GM19438 (cell line): ENCODE measurements around the gene MPL.

ENCODE experiments used
- ATAC-seq: cut with Tn5 transposase; IDR thresholded peaks from one replicate; pipeline ENCODE4 v1.9.1; 2021; ENCODE audit warnings: low read depth; ENCODE audit not compliant: unreplicated experiment

The MPL gene

DNA sequence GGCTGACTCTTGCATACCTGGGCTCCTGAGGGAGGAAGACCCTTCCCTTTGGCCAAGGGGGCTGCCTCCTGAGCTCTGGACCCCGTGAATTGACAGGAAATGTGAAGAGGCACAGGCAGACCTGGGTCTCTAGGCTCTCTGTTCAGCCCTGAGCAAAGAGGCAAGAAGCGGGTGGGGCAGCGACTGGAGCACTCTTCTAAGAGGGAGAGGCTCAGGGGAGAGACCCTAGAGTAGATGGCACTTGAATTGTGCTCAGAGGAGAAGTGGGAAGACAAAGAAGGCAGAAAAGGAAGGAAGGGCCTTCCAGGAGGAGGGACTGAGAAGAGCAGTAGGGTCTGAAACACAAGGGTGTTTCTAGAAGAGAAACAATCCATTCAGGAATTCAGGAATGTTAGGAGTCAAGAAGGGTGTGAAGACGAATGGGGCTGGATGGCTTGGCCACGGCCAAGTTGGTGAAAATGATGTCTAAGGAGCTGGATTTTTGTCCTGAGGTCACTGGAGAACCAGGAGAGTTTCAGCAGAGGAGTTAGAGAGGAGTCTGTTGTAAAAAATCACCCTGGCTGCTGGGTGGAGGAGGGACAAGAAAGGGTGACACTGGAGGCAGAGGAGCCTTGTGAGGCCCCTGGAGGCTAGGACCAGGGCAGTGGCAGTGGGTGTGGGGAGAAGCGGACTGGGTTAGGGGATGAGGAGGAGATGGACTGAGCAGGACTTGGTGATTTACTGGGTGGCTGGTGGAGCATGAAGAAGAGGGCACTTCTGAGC, 31.5 kb upstream of the MPL start:
- no peak for ATAC-seq

DNA sequence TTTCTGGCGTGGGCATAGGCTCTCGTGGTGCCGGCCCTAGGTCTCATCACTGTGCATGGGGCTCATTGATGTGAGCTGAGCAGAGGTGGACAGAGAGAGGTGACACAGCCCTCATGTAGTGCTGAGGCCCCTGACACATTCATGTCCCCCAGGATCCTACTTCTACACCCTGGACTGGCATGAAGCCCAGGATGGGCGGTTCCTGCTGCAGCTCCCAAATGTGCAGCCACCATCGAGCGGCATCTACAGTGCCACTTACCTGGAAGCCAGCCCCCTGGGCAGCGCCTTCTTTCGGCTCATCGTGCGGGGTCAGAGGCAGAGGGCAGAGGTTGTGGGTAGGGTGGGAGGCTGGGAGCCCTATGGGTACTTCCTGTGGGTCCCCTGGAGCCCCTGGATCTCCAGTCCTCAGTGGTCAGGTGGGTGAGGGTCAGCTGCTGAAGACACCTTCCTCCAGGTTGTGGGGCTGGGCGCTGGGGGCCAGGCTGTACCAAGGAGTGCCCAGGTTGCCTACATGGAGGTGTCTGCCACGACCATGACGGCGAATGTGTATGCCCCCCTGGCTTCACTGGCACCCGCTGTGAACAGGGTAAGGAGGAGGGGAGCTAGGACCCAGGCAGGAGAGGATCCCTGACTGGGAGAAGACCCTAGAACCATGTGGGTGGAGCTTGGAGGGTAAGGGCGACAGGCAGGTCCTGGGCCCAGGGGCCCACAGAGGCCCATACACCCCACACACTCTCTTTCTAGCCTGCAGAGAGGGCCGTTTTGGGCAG, 30.7 kb upstream of the MPL start:
- no peak for ATAC-seq

DNA sequence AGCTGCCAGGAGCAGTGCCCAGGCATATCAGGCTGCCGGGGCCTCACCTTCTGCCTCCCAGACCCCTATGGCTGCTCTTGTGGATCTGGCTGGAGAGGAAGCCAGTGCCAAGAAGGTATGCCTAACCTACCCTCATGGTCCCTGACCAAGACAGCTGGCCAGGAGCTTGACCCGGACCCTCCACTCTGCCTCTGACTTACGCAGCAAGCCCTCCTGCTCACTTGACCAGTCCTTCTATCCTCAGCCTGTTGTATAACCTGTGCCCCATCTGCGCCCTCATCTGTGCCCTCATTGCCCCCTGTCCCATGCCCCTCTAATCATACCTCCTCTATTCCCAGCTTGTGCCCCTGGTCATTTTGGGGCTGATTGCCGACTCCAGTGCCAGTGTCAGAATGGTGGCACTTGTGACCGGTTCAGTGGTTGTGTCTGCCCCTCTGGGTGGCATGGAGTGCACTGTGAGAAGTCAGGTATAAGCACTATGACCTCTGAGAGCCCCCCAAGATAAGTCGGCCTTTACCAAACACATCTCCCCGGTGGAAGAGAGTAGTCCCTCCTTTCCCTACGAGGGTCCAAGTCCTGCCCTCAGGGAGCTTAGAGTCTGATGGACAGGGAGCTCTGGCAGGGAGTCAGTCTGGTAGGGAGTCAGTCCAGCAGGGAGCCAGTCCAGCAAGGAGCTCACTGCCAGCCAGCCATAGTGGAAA, 30.0 kb upstream of the MPL start:
- no peak for ATAC-seq

- ATAC-seq = no peak
Measured at GRCh38 chr1:43308635-43309404, 28.8 kb upstream of the MPL start.

DNA sequence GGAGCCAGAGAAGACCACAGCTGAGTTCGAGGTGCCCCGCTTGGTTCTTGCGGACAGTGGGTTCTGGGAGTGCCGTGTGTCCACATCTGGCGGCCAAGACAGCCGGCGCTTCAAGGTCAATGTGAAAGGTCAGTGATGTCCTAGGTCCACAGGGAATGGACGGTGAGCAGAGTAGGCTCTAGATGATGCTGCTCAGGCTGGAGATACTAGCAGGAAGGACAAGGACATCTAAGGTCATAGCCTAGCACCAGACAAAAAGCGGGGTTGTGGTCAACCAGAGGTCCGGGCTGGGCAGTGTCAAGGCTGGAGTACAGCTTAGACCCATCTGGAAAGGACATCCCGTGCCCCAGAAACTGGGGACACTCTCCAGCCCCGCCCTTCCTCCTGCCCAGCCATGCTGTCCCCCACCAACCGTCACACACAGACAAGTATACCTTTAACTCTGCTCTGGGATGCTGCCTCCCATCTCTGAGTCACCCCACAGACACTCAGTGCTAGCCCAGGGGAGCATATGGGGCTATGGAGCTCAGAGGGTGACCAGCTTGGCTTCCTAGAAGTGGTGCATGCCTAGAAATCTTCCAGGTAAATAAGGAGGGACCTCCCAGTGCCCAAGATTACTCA, 28.1 kb upstream of the MPL start:
- ATAC-seq = no peak

GRCh38 chr1:43311521-43311920, 26.1 kb upstream of the MPL start:
- ATAC-seq = no peak

DNA sequence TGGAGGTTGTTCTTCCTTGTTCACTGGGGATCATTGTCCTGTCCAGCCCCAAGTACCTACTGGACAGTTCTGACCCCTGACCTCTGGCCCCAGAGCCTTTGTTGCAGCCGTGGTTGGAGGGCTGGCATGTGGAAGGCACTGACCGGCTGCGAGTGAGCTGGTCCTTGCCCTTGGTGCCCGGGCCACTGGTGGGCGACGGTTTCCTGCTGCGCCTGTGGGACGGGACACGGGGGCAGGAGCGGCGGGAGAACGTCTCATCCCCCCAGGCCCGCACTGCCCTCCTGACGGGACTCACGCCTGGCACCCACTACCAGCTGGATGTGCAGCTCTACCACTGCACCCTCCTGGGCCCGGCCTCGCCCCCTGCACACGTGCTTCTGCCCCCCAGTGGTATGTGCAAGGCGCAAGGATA, 25.4 kb upstream of the MPL start:
- ATAC-seq = no peak

- no peak for ATAC-seq
Measured at GRCh38 chr1:43312663-43313515, 24.7 kb upstream of the MPL start.

- no peak for ATAC-seq
Measured at GRCh38 chr1:43313771-43314170, 23.8 kb upstream of the MPL start.

DNA sequence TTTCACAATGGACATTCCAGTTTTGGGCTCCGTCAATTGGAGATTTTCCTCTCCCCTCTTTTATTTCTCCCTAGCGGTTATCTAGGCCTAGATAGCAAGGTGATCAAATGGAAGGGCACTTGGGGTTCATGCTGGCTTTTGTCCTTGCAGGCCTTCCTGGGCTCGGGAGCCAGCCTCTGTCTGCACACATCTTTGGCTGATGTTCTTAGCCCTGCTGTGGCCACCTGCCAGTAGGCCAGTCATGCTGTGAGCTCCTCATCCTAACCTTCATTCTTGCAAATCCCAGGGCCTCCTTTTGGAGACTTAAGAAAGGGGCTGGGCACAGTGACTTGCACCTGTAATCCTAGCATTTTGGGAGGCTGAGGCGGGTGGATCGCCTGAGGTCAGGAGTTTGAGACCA, 23.4 kb upstream of the MPL start:
- ATAC-seq = no peak

DNA sequence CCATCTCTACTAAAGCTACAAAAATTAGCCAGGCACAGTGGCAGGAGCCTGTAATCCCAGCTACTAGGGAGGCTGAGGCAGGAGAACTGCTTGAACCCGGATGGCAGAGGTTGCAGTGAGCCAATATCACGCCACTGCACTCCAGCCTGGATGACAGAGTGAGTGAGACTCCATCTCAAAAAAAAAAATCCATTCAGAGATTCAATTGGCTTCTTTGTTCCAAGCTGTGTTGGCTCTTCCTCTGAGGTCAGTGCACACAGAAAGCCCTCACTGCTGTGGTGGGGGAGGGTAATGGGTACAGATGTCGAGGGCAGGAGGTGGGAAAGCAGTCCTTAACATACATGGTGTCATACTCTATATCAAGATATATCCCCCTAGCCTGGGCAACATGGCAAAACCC, 22.1 kb upstream of the MPL start:
- ATAC-seq = no peak

DNA sequence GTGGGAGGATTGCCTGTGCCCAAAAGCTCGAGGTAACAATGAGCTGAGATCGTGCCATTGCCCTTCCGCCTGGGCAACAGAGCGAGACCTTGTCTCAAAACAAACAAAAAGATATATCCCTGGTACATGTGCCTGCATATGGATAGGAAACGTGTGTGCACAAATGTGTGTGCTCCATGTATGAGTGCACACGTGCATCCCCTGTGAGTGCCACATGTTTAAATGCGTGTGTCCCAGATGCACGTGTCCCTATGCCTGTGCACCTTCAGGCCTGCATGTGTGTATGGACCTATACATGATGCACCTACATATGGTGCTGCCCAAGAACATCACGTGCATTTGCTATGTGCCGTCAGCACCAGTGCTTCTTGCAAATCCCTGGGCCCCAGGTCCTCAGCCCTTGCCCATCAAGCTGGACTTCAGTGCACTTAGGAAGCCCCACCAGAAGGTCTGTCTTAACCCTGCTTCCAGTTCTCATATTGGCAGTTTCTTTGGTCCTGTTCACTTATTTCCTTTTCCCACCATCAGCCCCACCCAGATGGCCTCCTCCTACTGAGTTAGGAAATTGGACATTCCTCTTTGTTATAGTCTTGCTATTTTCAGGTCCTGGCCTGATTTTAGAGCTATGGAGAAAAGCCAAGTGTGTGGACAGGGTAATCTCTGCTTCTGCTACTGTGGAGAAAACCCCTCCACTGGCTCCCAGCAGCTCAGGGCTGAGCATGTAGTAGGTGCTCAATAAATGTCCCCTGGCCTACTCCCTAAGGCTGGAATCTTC, 21.5 kb upstream of the MPL start:
- no peak for ATAC-seq

DNA sequence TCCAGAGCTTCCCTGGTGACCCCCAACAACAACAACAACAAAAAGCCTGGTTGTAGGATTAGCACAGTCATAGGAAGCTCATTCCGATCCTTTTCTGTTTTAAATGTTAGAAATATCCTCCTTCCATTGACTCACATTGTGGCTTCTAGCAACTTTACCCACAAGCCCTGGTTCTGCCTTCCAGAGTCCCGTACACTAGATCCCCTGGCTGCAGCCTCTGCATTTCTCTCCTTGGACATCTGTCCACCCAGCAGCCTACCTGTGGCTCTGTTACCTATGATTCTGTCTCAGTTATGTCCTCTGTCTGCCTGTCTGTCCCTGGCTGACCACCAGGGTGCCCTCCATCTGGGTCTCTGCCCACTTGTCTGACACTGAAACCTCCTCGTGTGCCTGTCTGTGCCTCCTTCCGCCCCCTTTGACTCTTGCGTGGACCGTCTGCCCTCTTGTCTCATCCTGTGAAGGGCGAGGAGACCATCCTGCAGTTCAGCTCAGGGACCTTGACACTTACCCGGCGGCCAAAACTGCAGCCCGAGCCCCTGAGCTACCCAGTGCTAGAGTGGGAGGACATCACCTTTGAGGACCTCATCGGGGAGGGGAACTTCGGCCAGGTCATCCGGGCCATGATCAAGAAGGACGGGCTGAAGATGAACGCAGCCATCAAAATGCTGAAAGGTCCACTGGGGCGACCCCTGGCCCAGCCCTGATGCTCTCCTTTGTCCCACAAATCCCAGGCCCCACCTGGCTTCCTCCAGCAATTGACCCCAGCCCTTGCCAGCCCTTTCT, 20.7 kb upstream of the MPL start:
- no peak for ATAC-seq

- ATAC-seq = no peak
Measured at GRCh38 chr1:43317817-43318471, 19.7 kb upstream of the MPL start.

DNA sequence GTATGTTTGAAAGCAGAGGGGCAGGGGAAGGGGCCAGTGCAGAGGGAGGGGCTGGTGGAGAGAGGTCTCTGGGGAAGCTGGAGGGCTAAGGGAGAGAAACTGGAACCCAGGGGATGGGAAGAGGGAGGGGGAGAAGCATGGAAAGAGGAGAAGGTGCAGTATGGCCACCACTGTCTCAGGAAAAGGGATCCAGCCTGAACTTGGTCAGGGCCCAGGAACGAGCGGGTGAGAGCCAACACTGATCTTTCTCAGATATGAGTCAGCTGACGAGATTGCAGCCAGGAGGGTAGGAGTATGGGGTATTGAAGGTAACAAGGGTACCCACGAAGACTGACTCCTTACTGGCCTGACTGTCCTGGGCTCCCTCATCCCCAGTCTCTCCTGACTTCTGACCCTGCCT, 18.8 kb upstream of the MPL start:
- no peak for ATAC-seq

DNA sequence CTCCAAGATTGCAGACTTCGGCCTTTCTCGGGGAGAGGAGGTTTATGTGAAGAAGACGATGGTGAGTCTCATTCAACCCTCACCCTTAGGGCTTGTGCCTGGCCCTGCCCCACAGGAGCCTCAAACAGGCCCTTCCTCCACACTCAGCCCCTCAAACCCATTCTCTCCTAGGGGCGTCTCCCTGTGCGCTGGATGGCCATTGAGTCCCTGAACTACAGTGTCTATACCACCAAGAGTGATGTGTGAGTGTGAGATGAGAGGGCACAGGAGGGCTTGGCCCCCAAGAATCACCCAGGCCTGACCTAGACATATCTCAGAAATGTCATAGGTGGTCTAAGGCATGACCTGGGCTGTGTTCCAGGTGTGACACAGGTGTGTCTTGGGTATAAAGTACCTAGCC, 18.3 kb upstream of the MPL start:
- no peak for ATAC-seq

DNA sequence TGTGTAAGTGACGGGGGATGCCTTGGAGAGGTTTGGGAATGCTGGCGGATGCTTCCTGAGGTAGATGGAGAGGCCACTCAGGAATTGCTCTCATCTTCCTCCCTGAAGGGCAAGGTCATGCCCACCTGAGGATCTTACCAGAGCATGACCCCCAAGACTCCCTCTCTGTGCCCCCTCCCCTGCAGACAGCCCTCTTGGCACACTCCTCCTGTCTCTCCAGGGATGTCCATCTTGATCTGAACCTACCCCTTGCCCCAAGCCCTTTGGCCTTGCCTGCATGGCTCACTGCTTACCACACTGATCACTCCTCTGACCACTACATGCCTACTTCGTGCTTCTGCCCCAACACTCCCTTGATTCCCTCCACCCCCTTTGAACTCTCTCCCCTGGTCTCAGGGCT, 17.9 kb upstream of the MPL start:
- ATAC-seq = no peak
